ENCODE results near the gene SYCP3.
"Not testable (repeated sequence)": the region's sequence is repeated elsewhere in the genome, so short reads cannot be mapped to it uniquely, and the experiment has no call there.

Gene SYCP3

GRCh38 chr12:101710288-101710687, 29.0 kb downstream of the SYCP3 start:
- no peak for DNase-seq

GRCh38 chr12:101707131-101707782, 32.0 kb downstream of the SYCP3 start:
- DNase-seq, result no peak

- no peak for DNase-seq
These were observed 32.9 kb downstream of the SYCP3 start for GRCh38 chr12:101706403-101706802.

- no peak for DNase-seq
These were observed 35.8 kb downstream of the SYCP3 start for GRCh38 chr12:101703487-101703886.

- DNase-seq, result no peak
These were observed 38.9 kb downstream of the SYCP3 start for GRCh38 chr12:101700299-101700820.

GRCh38 chr12:101698800-101699347, 40.4 kb downstream of the SYCP3 start:
- DNase-seq, result no peak

GRCh38 chr12:101697930-101698799, 41.1 kb downstream of the SYCP3 start:
- DNase-seq, result no peak

- DNase-seq, result peak; percentile 64 to 74
These were observed 41.9 kb downstream of the SYCP3 start, which contains the start of gene CHPT1 for GRCh38 chr12:101697197-101697929. Gene CHPT1 (plus strand): TSS chr12:101697640. CDS start chr12:101697862, 222 bp downstream.

GRCh38 chr12:101696251-101697196, 42.7 kb downstream of the SYCP3 start:
- DNase-seq, result peak in 1 of 2 experiments; percentile 74

GRCh38 chr12:101695706-101696105, 43.6 kb downstream of the SYCP3 start:
- DNase-seq, result no peak

- no peak for DNase-seq
These were observed 44.3 kb downstream of the SYCP3 start for GRCh38 chr12:101694986-101695385.

GRCh38 chr12:101694297-101694848, 44.9 kb downstream of the SYCP3 start:
- no peak for DNase-seq

GRCh38 chr12:101691503-101692096, 47.7 kb downstream of the SYCP3 start:
- no peak for DNase-seq

GRCh38 chr12:101690544-101691098, 48.6 kb downstream of the SYCP3 start:
- no peak for DNase-seq

- DNase-seq, result no peak
These were observed 53.1 kb downstream of the SYCP3 start for GRCh38 chr12:101686176-101686575.

GRCh38 chr12:101685092-101685491, 54.2 kb downstream of the SYCP3 start:
- no peak for DNase-seq

- DNase-seq, result not testable (repeated sequence)
These were observed 57.6 kb downstream of the SYCP3 start for GRCh38 chr12:101681627-101682026.

GRCh38 chr12:101680647-101681046, 58.6 kb downstream of the SYCP3 start:
- DNase-seq, result no peak

- DNase-seq, result no peak
These were observed 59.0 kb downstream of the SYCP3 start for GRCh38 chr12:101680240-101680639.
